K562 (cell line): ENCODE data around the gene SPTAN1. TPM values are rescaled to one million over a fixed set of nuclear protein-coding genes. Genes with fewer than 3 reads are reported as not detected.
A peak's percentile ranks its signal among the peaks of the same experiment; 100 is the strongest.

Source experiments
- ARID1B ChIP-seq: fragments of 450-650 bp; IDR thresholded peaks from 2 replicates; pipeline ENCODE4 v1.6.1; 2016; ENCODE audit warnings: antibody characterized with exemption, mild to moderate bottlenecking, inconsistent platforms
- ARID3A ChIP-seq: IDR thresholded peaks from 2 replicates; pipeline ENCODE4 v1.6.1; 2012; ENCODE audit warnings: low read depth, low read length, improper control_type of control experiment, borderline replicate concordance
- ATF4 ChIP-seq: fragments of 450-650 bp; formaldehyde crosslinking; IDR thresholded peaks from 2 replicates; pipeline ENCODE4 v1.4.0; 2022; ENCODE audit warnings: mild to moderate bottlenecking, moderate library complexity
- E4F1 ChIP-seq: fragments of 250-450 bp; sonication (Bioruptor Pico); IDR thresholded peaks from 2 replicates; pipeline ENCODE4 v1.5.0; 2021; ENCODE audit warnings: mild to moderate bottlenecking, borderline replicate concordance
- ETS2 ChIP-seq: IDR thresholded peaks from 2 replicates; pipeline ENCODE4 v1.6.1; 2016; ENCODE audit warnings: borderline replicate concordance, missing genetic modification characterization, mild to moderate bottlenecking, moderate library complexity, missing compliant biosample characterization; ENCODE audit not compliant: poor library complexity, severe bottlenecking
- FOXJ2 ChIP-seq: fragments of 200-800 bp; sonication (Bioruptor generic); IDR thresholded peaks from 2 replicates; pipeline ENCODE4 v1.6.1; 2016; ENCODE audit warnings: missing genetic modification characterization, missing compliant biosample characterization
- GTF2F1 ChIP-seq: IDR thresholded peaks from 2 replicates; pipeline ENCODE4 v1.6.1; 2011; ENCODE audit warnings: low read depth, low read length, improper control_type of control experiment
- NCOA1 ChIP-seq: fragments of 450-650 bp; IDR thresholded peaks from 2 replicates; pipeline ENCODE4 v1.6.1; 2016; ENCODE audit warnings: low read depth
- NCOA4 ChIP-seq: fragments of 450-650 bp; IDR thresholded peaks from 2 replicates; pipeline ENCODE4 v1.6.1; 2018; ENCODE audit warnings: mild to moderate bottlenecking; ENCODE audit not compliant: partially characterized antibody
- NEUROD1 ChIP-seq: fragments of 150-350 bp; IDR thresholded peaks from 2 replicates; pipeline ENCODE4 v1.6.1; 2014; ENCODE audit warnings: borderline replicate concordance, low read length, low read depth; ENCODE audit not compliant: partially characterized antibody
- RBM17 ChIP-seq: fragments of 200-400 bp; formaldehyde crosslinking; IDR thresholded peaks from 2 replicates; pipeline ENCODE4 v1.6.1; 2017; ENCODE audit warnings: low read depth, mild to moderate bottlenecking, low read length, borderline replicate concordance
- RBM34 ChIP-seq: fragments of 200-400 bp; formaldehyde crosslinking; IDR thresholded peaks from 2 replicates; pipeline ENCODE4 v1.6.1; 2018; ENCODE audit warnings: low read length, borderline replicate concordance; ENCODE audit not compliant: insufficient read depth
- RHOXF2B ChIP-seq: fragments of 250-450 bp; sonication (Bioruptor Pico); conservative IDR thresholded peaks from 2 replicates; pipeline ENCODE4 v1.5.1; 2021
- SAFB2 ChIP-seq: fragments of 200-400 bp; formaldehyde crosslinking; IDR thresholded peaks from 2 replicates; pipeline ENCODE4 v1.6.1; 2018; ENCODE audit warnings: borderline replicate concordance, low read length, low read depth, moderate library complexity; ENCODE audit not compliant: severe bottlenecking
- SLC30A9 ChIP-seq: fragments of 250-450 bp; sonication (Bioruptor Pico); IDR thresholded peaks from 2 replicates; pipeline ENCODE4 v1.8.0; 2022; ENCODE audit warnings: mild to moderate bottlenecking, moderate library complexity
- SMARCA4 ChIP-seq: fragments of 450-650 bp; IDR thresholded peaks from 2 replicates; pipeline ENCODE4 v1.6.1; 2016
- SMARCB1 ChIP-seq: IDR thresholded peaks from 2 replicates; pipeline ENCODE4 v1.6.1; 2011; ENCODE audit warnings: improper control_type of control experiment, low read depth; ENCODE audit not compliant: insufficient read length
- STAT5A ChIP-seq: IDR thresholded peaks from 2 replicates; pipeline ENCODE4 v1.6.1; 2012; ENCODE audit warnings: low read length, inconsistent platforms, borderline replicate concordance
- TEAD1 ChIP-seq, 2 experiments: fragments of 450-650 bp in 1 of 2; sonication (generic) in 1 of 2; formaldehyde crosslinking; IDR thresholded peaks; 2 replicates each; pipeline versions ENCODE4 v1.4.0 to v1.8.0; 2020 to 2022; ENCODE audit warnings: mild to moderate bottlenecking in 2 of 2, missing genetic modification reagents in 1 of 2
- ZNF217 ChIP-seq: sonication (generic); formaldehyde crosslinking; IDR thresholded peaks from 2 replicates; pipeline ENCODE4 v1.8.0; 2022; ENCODE audit warnings: mild to moderate bottlenecking, missing genetic modification reagents
- ZNF280B ChIP-seq: fragments of 250-450 bp; sonication (Bioruptor Pico); IDR thresholded peaks from 2 replicates; pipeline ENCODE4 v1.5.1; 2021; ENCODE audit warnings: mild to moderate bottlenecking
- ZNF408 ChIP-seq: fragments of 250-450 bp; sonication (Bioruptor Pico); IDR thresholded peaks from 2 replicates; pipeline ENCODE4 v1.4.0; 2020; ENCODE audit warnings: low read depth, mild to moderate bottlenecking, moderate library complexity
- ZNF551 ChIP-seq: fragments of 250-450 bp; sonication (Bioruptor Pico); IDR thresholded peaks from 2 replicates; pipeline ENCODE4 v1.5.0; 2021; ENCODE audit warnings: mild to moderate bottlenecking, moderate library complexity
- ZZZ3 ChIP-seq: fragments of 450-650 bp; IDR thresholded peaks from 2 replicates; pipeline ENCODE4 v1.6.1; 2016; ENCODE audit warnings: antibody characterized with exemption, mild to moderate bottlenecking, moderate library complexity
- polyA plus RNA-seq, 8 experiments: library from polyadenylated mRNA; depleted of rRNA in 4 of 8; stranded (reverse) in 5 of 8; unstranded in 3 of 8; fragments of >200 nt; fragmentation: Nextera tagmentation in 2 of 8; fragmentation: Illumina TruSeq in 1 of 8; extraction: Ambion mirVana in 2 of 8; extraction: Trizol in 1 of 8; gene quantifications; 2 replicates each; pipeline versions ENCODE4 v1.2.1 to v1.2.3, GENCODE V29; 2011 to 2014; ENCODE audit warnings: inconsistent platforms in 1 of 8, missing spikeins in 1 of 8
- total RNA-seq, 7 experiments: library from RNA; depleted of rRNA in 6 of 7; stranded (reverse); fragments of >200 nt in 6 of 7; fragmentation: Illumina TruSeq in 2 of 7; extraction: Trizol in 2 of 7; gene quantifications; 2 replicates each; pipeline versions ENCODE4 v1.2.1 to v1.2.3, GENCODE V29; 2011 to 2021; ENCODE audit warnings: low replicate concordance in 1 of 7

SPTAN1 gene
- total and polyA plus RNA-seq, 9 of the 15 experiments (the other 6 are each of a cell fraction or from before 2014, with no cell fraction given) = 1.5 to 13.5 (median 6.8) TPM

- TF ChIP-seq RBM34 = no peak
- TF ChIP-seq ZNF217 (CRISPR knock-in tag) = no peak
- peak; percentile 54 for TF ChIP-seq ETS2 (tag)
- no peak for TF ChIP-seq TEAD1 (CRISPR knock-in tag; IDR thresholded peaks at IDR 0.05)
- TF ChIP-seq E4F1 = no peak
- TF ChIP-seq RBM17 = no peak
- no peak for TF ChIP-seq ZNF551 (CRISPR knock-in tag)
- TF ChIP-seq ARID3A = no peak
- TF ChIP-seq SAFB2 = no peak
- TF ChIP-seq ZNF280B (CRISPR knock-in tag) = 0 out of 2 replicates have a peak, but pooled peaks have one; percentile 11
- TF ChIP-seq NCOA4 = peak; percentile 47
- TF ChIP-seq SLC30A9 (CRISPR knock-in tag) = no peak
- TF ChIP-seq FOXJ2 (tag) = no peak
- TF ChIP-seq NEUROD1 = no peak
- TF ChIP-seq RHOXF2B (CRISPR knock-in tag) = no peak
- no peak for TF ChIP-seq NCOA1
- no peak for TF ChIP-seq ZZZ3
- TF ChIP-seq STAT5A = no peak
- no peak for TF ChIP-seq ATF4 (CRISPR knock-in tag)
- no peak for TF ChIP-seq GTF2F1
- no peak for TF ChIP-seq SMARCA4
- TF ChIP-seq ZNF408 = peak; percentile 70; the same call in 1 of the 2 replicates
- TF ChIP-seq SMARCB1 = no peak
- TF ChIP-seq ARID1B = no peak
Observed at GRCh38 chr9:128657344-128657704, 104.9 kb downstream of the SPTAN1 start (continued).
